ENCODE measurements around the gene HMGXB3.
A peak's percentile ranks its signal among the peaks of the same experiment; 100 is the strongest.
"Not testable (repeated sequence)": the region's sequence is repeated elsewhere in the genome, so short reads cannot be mapped to it uniquely, and the experiment has no call there.

Gene HMGXB3

GRCh38 chr5:150017226-150018005 is 16.9 kb downstream of the HMGXB3 start:
- no peak for DNase-seq

- DNase-seq: no peak
Observed at GRCh38 chr5:150020249-150020648, 19.7 kb downstream of the HMGXB3 start.

GRCh38 chr5:150021491-150022157 is 21.1 kb downstream of the HMGXB3 start:
- peak; percentile 9 for DNase-seq

GRCh38 chr5:150022158-150022531 is 21.6 kb downstream of the HMGXB3 start:
- no peak for DNase-seq

- no peak for DNase-seq
Observed at GRCh38 chr5:150022681-150023080, 22.1 kb downstream of the HMGXB3 start.

- DNase-seq: no peak
Observed at GRCh38 chr5:150023136-150023535, 22.6 kb downstream of the HMGXB3 start.

GRCh38 chr5:150024346-150024984 is 23.9 kb downstream of the HMGXB3 start:
- DNase-seq: no peak

GRCh38 chr5:150026682-150027172 is 26.2 kb downstream of the HMGXB3 start:
- DNase-seq: no peak

- DNase-seq: not testable (repeated sequence)
Observed at GRCh38 chr5:150028047-150028446, 27.5 kb downstream of the HMGXB3 start.

- no peak for DNase-seq
Observed at GRCh38 chr5:150033334-150033733, 32.8 kb downstream of the HMGXB3 start.

- DNase-seq: no peak
Observed at GRCh38 chr5:150034662-150035061, 34.1 kb downstream of the HMGXB3 start.

- DNase-seq: no peak
Observed at GRCh38 chr5:150035139-150035895, 34.8 kb downstream of the HMGXB3 start.

- no peak for DNase-seq
Observed at GRCh38 chr5:150036513-150036912, 36.0 kb downstream of the HMGXB3 start.

GRCh38 chr5:150038547-150038946 is 38.0 kb downstream of the HMGXB3 start:
- no peak for DNase-seq

GRCh38 chr5:150042459-150042858 is 41.9 kb downstream of the HMGXB3 start:
- DNase-seq: no peak

- no peak for DNase-seq
Observed at GRCh38 chr5:150043657-150044328, 43.3 kb downstream of the HMGXB3 start.

GRCh38 chr5:150044329-150044681 is 43.8 kb downstream of the HMGXB3 start:
- DNase-seq: no peak

GRCh38 chr5:150044712-150045111 is 44.2 kb downstream of the HMGXB3 start:
- DNase-seq: no peak

GRCh38 chr5:150045549-150045948 is 45.0 kb downstream of the HMGXB3 start:
- DNase-seq: no peak

- DNase-seq: no peak
Observed at GRCh38 chr5:150046031-150046430, 45.5 kb downstream of the HMGXB3 start.

GRCh38 chr5:150050172-150050811 is 49.8 kb downstream of the HMGXB3 start:
- not testable (repeated sequence) for DNase-seq

Measured in right kidney (tissue), 1 donor.